GM18909 (cell line): ENCODE results near the gene VWA5B1.

ENCODE experiments used
- ATAC-seq: cut with Tn5 transposase; IDR thresholded peaks from one replicate; pipeline ENCODE4 v1.9.1; 2021; ENCODE audit warnings: mild to moderate bottlenecking; ENCODE audit not compliant: unreplicated experiment, poor library complexity

VWA5B1 gene

GRCh38 chr1:20359451-20360330, 69.0 kb downstream of the VWA5B1 start:
- no peak for ATAC-seq

- ATAC-seq: no peak
Measured at GRCh38 chr1:20361401-20361800, 70.7 kb downstream of the VWA5B1 start.

GRCh38 chr1:20361805-20362381, 71.2 kb downstream of the VWA5B1 start:
- ATAC-seq: no peak

GRCh38 chr1:20362856-20363255, 72.2 kb downstream of the VWA5B1 start:
- ATAC-seq: no peak

GRCh38 chr1:20365421-20366055, 74.9 kb downstream of the VWA5B1 start:
- ATAC-seq: no peak

- ATAC-seq: no peak
Measured at GRCh38 chr1:20366056-20366462, 75.4 kb downstream of the VWA5B1 start.

GRCh38 chr1:20366463-20367115, 75.9 kb downstream of the VWA5B1 start:
- ATAC-seq: no peak

- ATAC-seq: no peak
Measured at GRCh38 chr1:20367116-20367585, 76.5 kb downstream of the VWA5B1 start.

- ATAC-seq: no peak
Measured at GRCh38 chr1:20367626-20368025, 77.0 kb downstream of the VWA5B1 start.

GRCh38 chr1:20368866-20369470, 78.3 kb downstream of the VWA5B1 start:
- ATAC-seq: no peak

GRCh38 chr1:20370698-20371097, 80.0 kb downstream of the VWA5B1 start:
- no peak for ATAC-seq

GRCh38 chr1:20371411-20371810, 80.7 kb downstream of the VWA5B1 start:
- no peak for ATAC-seq

- ATAC-seq: no peak
Measured at GRCh38 chr1:20371883-20372282, 81.2 kb downstream of the VWA5B1 start.

GRCh38 chr1:20372676-20373075, 82.0 kb downstream of the VWA5B1 start:
- ATAC-seq: no peak

GRCh38 chr1:20373286-20373685, 82.6 kb downstream of the VWA5B1 start:
- ATAC-seq: no peak

- no peak for ATAC-seq
Measured at GRCh38 chr1:20373764-20374163, 83.1 kb downstream of the VWA5B1 start.

- ATAC-seq: no peak
Measured at GRCh38 chr1:20375563-20375962, 84.9 kb downstream of the VWA5B1 start.

GRCh38 chr1:20376171-20376570, 85.5 kb downstream of the VWA5B1 start:
- no peak for ATAC-seq

GRCh38 chr1:20376880-20377494, 86.3 kb downstream of the VWA5B1 start:
- ATAC-seq: no peak
